Subcutaneous adipose tissue (tissue), 4 donors: Measurements from ENCODE around the gene LIMS2. TPM values are rescaled to one million over a fixed set of nuclear protein-coding genes. Genes with fewer than 3 reads are reported as not detected.

Experiments used
- CTCF ChIP-seq: fragments of 450-650 bp; IDR thresholded peaks from one replicate; pipeline ENCODE4 v1.5.1; 2016; ENCODE audit warnings: low read depth, mild to moderate bottlenecking, control low read depth, antibody characterized with exemption, moderate library complexity
- total RNA-seq, 4 donors: library from RNA; depleted of rRNA; stranded (reverse); fragments of >200 nt; gene quantifications; one replicate each; pipeline ENCODE4 v1.1.0, GENCODE V29; 2016

Gene LIMS2
- total RNA-seq, 4 donors from 2014 or later: 8.5 to 81.8 (median 26.5) TPM

- no peak for TF ChIP-seq CTCF
Observed at GRCh38 chr2:127688405-127688804, 13.1 kb upstream of the LIMS2 start.

- no peak for TF ChIP-seq CTCF
Observed at GRCh38 chr2:127685410-127686080, 10.2 kb upstream of the LIMS2 start.

- no peak for TF ChIP-seq CTCF
Observed at GRCh38 chr2:127683757-127684156, 8.4 kb upstream of the LIMS2 start.

GRCh38 chr2:127683056-127683455, 7.7 kb upstream of the LIMS2 start:
- TF ChIP-seq CTCF: no peak

- TF ChIP-seq CTCF: no peak
Observed at GRCh38 chr2:127681976-127682857, 6.9 kb upstream of the LIMS2 start.

- no peak for TF ChIP-seq CTCF
Observed at GRCh38 chr2:127681288-127681804, 6.0 kb upstream of the LIMS2 start.

GRCh38 chr2:127680706-127681287, 5.5 kb upstream of the LIMS2 start:
- no peak for TF ChIP-seq CTCF
